Measurements from ENCODE around the gene PRKCB.

GRCh38 chr16:23962001-23962400, 126.2 kb downstream of the PRKCB start:
- no peak for TF ChIP-seq CTCF (conservative IDR thresholded peaks at IDR 0.05; ENCODE audit: low read length)
- TF ChIP-seq EZH2phosphoT487 (IDR thresholded peaks at IDR 0.05; ENCODE audit: borderline replicate concordance, low read depth, low read length), result no peak

Data from OCI-LY7 (cell line).